Esophagus squamous epithelium (tissue), 4 donors: ENCODE data around the gene TEX2.
A peak's percentile ranks its signal among the peaks of the same experiment; 100 is the strongest.

Experiments used
- POLR2A ChIP-seq, 4 donors: fragments of 450-650 bp; IDR thresholded peaks; one replicate each; pipeline ENCODE4 v1.6.1; 2017; ENCODE audit warnings: antibody characterized with exemption in 4 of 4, mild to moderate bottlenecking in 4 of 4, moderate library complexity in 3 of 4
- TF ChIP-seq, protein P1 (sequence below), 6 experiments: fragments of 450-650 bp in 4 of 6; fragments of 200-600 bp in 2 of 6; sonication (generic) in 2 of 6; IDR thresholded peaks; one replicate each; pipeline ENCODE4 v1.5.1; 2016 to 2019; ENCODE audit warnings: antibody characterized with exemption in 6 of 6, mild to moderate bottlenecking in 4 of 6, moderate library complexity in 4 of 6

DNA sequence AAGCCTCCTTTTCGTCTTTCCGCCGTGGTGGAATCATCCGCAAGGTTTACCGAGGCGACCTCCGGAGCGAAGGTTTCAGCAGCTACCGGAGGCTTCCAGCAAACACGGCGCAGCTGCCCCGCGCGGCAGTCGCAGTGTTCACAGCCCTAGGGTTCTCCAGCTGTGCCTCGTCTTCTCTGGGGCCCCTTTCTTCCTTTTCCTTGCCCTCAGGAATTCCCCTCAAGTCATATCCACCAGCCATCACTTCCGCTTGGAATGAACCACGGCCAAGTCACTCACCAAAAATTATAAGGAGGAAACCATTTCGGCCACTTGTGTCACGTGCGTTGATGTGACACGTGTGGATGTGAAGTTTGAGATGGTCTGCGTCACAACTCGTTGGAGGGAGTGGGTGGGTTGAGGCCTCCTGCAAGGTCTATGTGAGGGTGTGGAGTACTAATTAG lies 132.5 kb downstream of the TEX2 start:
- TF ChIP-seq, protein P1, sequence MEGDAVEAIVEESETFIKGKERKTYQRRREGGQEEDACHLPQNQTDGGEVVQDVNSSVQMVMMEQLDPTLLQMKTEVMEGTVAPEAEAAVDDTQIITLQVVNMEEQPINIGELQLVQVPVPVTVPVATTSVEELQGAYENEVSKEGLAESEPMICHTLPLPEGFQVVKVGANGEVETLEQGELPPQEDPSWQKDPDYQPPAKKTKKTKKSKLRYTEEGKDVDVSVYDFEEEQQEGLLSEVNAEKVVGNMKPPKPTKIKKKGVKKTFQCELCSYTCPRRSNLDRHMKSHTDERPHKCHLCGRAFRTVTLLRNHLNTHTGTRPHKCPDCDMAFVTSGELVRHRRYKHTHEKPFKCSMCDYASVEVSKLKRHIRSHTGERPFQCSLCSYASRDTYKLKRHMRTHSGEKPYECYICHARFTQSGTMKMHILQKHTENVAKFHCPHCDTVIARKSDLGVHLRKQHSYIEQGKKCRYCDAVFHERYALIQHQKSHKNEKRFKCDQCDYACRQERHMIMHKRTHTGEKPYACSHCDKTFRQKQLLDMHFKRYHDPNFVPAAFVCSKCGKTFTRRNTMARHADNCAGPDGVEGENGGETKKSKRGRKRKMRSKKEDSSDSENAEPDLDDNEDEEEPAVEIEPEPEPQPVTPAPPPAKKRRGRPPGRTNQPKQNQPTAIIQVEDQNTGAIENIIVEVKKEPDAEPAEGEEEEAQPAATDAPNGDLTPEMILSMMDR (IDR thresholded peaks at IDR 0.05): peak in 1 of 6 experiments; percentile 17
- TF ChIP-seq POLR2A (IDR thresholded peaks at IDR 0.05): peak in 1 of 4 donors; percentile 15
